ENCODE results near the gene ANO10. TPM values are rescaled to one million over a fixed set of nuclear protein-coding genes. Genes with fewer than 3 reads are reported as not detected.
"Not testable (repeated sequence)": the region's sequence is repeated elsewhere in the genome, so short reads cannot be mapped to it uniquely, and the experiment has no call there.

Gene ANO10
- total and polyA plus RNA-seq, 2 donors (not counting 3 experiments of a cell fraction or from before 2014, with no cell fraction given): 28.4 to 45.8 TPM

DNA sequence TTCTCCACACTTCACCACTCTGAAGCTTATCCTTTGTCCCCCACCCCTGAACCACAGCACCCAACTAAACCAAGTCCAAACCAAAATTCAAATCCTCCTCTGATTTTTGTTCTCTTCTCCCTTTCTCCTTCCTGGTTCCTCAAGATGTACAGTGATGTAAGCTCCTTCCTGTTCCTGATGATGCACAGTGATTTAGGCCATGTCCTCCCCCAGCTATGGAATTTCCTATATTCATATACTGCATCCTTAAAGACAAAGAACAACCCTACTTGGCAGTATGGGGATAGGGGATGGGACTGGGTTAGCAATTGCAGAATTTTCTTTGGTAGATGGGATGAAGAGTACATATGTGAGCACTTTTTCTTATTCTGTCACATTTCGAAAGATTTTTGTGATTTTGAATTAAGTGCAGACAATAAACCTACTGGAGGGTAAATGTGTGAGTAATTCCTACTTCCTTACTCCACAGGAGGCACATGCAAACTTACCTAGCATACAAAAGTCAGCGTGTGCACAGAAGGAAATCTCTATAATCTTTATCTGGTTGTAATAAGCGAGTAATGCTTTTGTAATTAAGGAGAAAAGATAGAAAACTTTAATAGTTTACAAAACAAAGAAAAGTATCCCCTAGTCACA, 125.0 kb downstream of the ANO10 start:
- dilution Hi-C loops (cut with MboI; ENCODE audit: extremely low pct_ligation_motif_present, low sequenced_read_pairs): no loop called here
- peak overlapping the region; percentile 91 for H3K27ac ChIP-seq (ENCODE audit: insufficient read depth, low read depth, low read length)
- no peaks in the 10 kb centered on the region for H3K9me1 ChIP-seq (replicated peaks; ENCODE audit: control insufficient read depth, extremely low read depth, insufficient read depth, low read length)
- intact Hi-C loops (cut with micrococcal nuclease): loop anchor here (1.0 to 5.0 kb wide), 3 partner anchors 78 to 320 kb away; no protein-coding TSS in a partner anchor
- ChIA-PET CTCF (interaction anchor here (1.3 to 1.6 kb wide), 3 partner anchors 65 to 108 kb away, joined by 3 to 6 read pairs (median 4); no protein-coding TSS in a partner anchor), POLR2A (no interaction called here)
- TF ChIP-seq POLR2A (IDR thresholded peaks at IDR 0.05; ENCODE audit: low read depth, low read length) (no peak), EZH2 (IDR thresholded peaks at IDR 0.05; ENCODE audit: borderline replicate concordance, low read depth, low read length, severe bottlenecking) (no peak), GATA2 (IDR thresholded peaks at IDR 0.05; ENCODE audit: insufficient read depth, insufficient read length, low read depth, low read length) (peak; percentile 52), POLR2AphosphoS5 (IDR thresholded peaks at IDR 0.05; ENCODE audit: insufficient read depth, low read depth, low read length) (peak; percentile 59), JUN (IDR thresholded peaks at IDR 0.05; ENCODE audit: borderline replicate concordance, insufficient read depth, insufficient read length, low read depth) (peak; percentile 25), MYC (IDR thresholded peaks at IDR 0.05; ENCODE audit: low read depth, low read length) (no peak), FOS (IDR thresholded peaks at IDR 0.05; ENCODE audit: borderline replicate concordance, insufficient read depth, low read length) (peak; percentile 61), CTCF (IDR thresholded peaks at IDR 0.05; ENCODE audit: extremely low read depth in 1 of 2, insufficient read depth in 1 of 2, low read depth in 1 of 2, low read length in 2 of 2) (no peak), MAX (IDR thresholded peaks at IDR 0.05; ENCODE audit: insufficient read depth, insufficient read length) (no peak)
- DNase-seq (ENCODE audit: low read depth, low spot score) (peak; percentile 52), FAIRE-seq (peak; percentile 73)
- peak overlapping the region; percentile 58 for H3K9ac ChIP-seq (replicated peaks; ENCODE audit: extremely low read depth, insufficient read depth, low read length)
- no peaks in the 10 kb centered on the region for H3K9me3 ChIP-seq (replicated peaks; ENCODE audit: control insufficient read depth, insufficient read depth, low read length)
- no peak overlapping the region for H3K4me3 ChIP-seq (replicated peaks in 1 of 3; ENCODE audit: insufficient read depth in 1 of 3, low read depth in 1 of 3, low read length in 3 of 3)
- H3K27me3 ChIP-seq (ENCODE audit: control insufficient read depth in 2 of 2, insufficient read depth in 2 of 2, low read length in 2 of 2): no peaks in the 10 kb centered on the region
- H3K4me1 ChIP-seq (ENCODE audit: control insufficient read depth, extremely low read depth, insufficient read depth, low read length): peaks cover 48% of the 10 kb centered on the region
- no peak overlapping the region for H2AFZ ChIP-seq (ENCODE audit: low read depth, low read length)
- H3K79me2 ChIP-seq (ENCODE audit: control insufficient read depth, insufficient read depth, low read length): peaks cover 3% of the 10 kb centered on the region
- H4K20me1 ChIP-seq (replicated peaks; ENCODE audit: control insufficient read depth, extremely low read depth, insufficient read depth, low read length): no peaks in the 10 kb centered on the region
- peak overlapping the region; percentile 32 for H3K4me2 ChIP-seq (ENCODE audit: insufficient read depth, low read length)
- H3K36me3 ChIP-seq (ENCODE audit: control insufficient read depth in 2 of 2, extremely low read depth in 1 of 2, insufficient read depth in 2 of 2, low read length in 2 of 2): no peaks in the 10 kb centered on the region
- BruUV-seq (replicated peaks): TSS peak; percentile 93

DNA sequence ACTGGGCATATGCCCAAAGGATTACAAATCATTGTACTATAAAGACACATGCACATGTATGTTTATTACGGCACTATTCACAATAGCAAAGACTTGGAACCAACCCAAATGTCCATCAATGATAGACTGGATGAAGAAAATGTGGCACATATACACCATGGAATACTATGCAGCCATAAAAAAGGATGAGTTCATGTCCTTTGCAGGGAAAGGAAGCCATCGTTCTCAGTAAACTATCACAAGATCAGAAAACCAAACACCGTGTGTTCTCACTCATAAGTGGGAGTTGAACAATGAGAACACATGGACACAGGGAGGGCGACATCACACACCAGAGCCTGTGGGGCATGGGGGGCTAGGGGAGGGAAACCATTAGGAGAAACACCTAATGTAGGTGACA, 128.9 kb downstream of the ANO10 start:
- FAIRE-seq; H3K27ac ChIP-seq (ENCODE audit: insufficient read depth, low read depth, low read length); H3K9me1 ChIP-seq (replicated peaks; ENCODE audit: control insufficient read depth, extremely low read depth, insufficient read depth, low read length); H3K4me2 ChIP-seq (ENCODE audit: insufficient read depth, low read length); H3K9me3 ChIP-seq (replicated peaks; ENCODE audit: control insufficient read depth, insufficient read depth, low read length); CTCF ChIA-PET; H3K4me3 ChIP-seq (replicated peaks in 1 of 3; ENCODE audit: insufficient read depth in 1 of 3, low read depth in 1 of 3, low read length in 3 of 3); H3K36me3 ChIP-seq (ENCODE audit: control insufficient read depth in 2 of 2, extremely low read depth in 1 of 2, insufficient read depth in 2 of 2, low read length in 2 of 2); BruUV-seq (replicated peaks); H3K27me3 ChIP-seq (ENCODE audit: control insufficient read depth in 2 of 2, insufficient read depth in 2 of 2, low read length in 2 of 2); H3K79me2 ChIP-seq (ENCODE audit: control insufficient read depth, insufficient read depth, low read length); POLR2A ChIA-PET; H3K9ac ChIP-seq (replicated peaks; ENCODE audit: extremely low read depth, insufficient read depth, low read length); dilution Hi-C loops (cut with MboI; ENCODE audit: extremely low pct_ligation_motif_present, low sequenced_read_pairs); intact Hi-C loops (cut with micrococcal nuclease); DNase-seq (ENCODE audit: low read depth, low spot score); H4K20me1 ChIP-seq (replicated peaks; ENCODE audit: control insufficient read depth, extremely low read depth, insufficient read depth, low read length); H2AFZ ChIP-seq (ENCODE audit: low read depth, low read length): not testable (repeated sequence)
- H3K4me1 ChIP-seq (ENCODE audit: control insufficient read depth, extremely low read depth, insufficient read depth, low read length): peaks cover 20% of the 10 kb centered on the region

GRCh38 chr3:43491807-43492206, 130.0 kb downstream of the ANO10 start:
- BruUV-seq (replicated peaks); H3K36me3 ChIP-seq (ENCODE audit: control insufficient read depth in 2 of 2, extremely low read depth in 1 of 2, insufficient read depth in 2 of 2, low read length in 2 of 2); intact Hi-C loops (cut with micrococcal nuclease); H3K9me3 ChIP-seq (replicated peaks; ENCODE audit: control insufficient read depth, insufficient read depth, low read length); POLR2A ChIA-PET; H3K4me2 ChIP-seq (ENCODE audit: insufficient read depth, low read length); H3K4me3 ChIP-seq (replicated peaks in 1 of 3; ENCODE audit: insufficient read depth in 1 of 3, low read depth in 1 of 3, low read length in 3 of 3); H3K27ac ChIP-seq (ENCODE audit: insufficient read depth, low read depth, low read length); dilution Hi-C loops (cut with MboI; ENCODE audit: extremely low pct_ligation_motif_present, low sequenced_read_pairs); H4K20me1 ChIP-seq (replicated peaks; ENCODE audit: control insufficient read depth, extremely low read depth, insufficient read depth, low read length); H3K9ac ChIP-seq (replicated peaks; ENCODE audit: extremely low read depth, insufficient read depth, low read length); H3K79me2 ChIP-seq (ENCODE audit: control insufficient read depth, insufficient read depth, low read length); CTCF ChIA-PET; H3K27me3 ChIP-seq (ENCODE audit: control insufficient read depth in 2 of 2, insufficient read depth in 2 of 2, low read length in 2 of 2); H2AFZ ChIP-seq (ENCODE audit: low read depth, low read length); DNase-seq (ENCODE audit: low read depth, low spot score); H3K4me1 ChIP-seq (ENCODE audit: control insufficient read depth, extremely low read depth, insufficient read depth, low read length); H3K9me1 ChIP-seq (replicated peaks; ENCODE audit: control insufficient read depth, extremely low read depth, insufficient read depth, low read length); FAIRE-seq: not testable (repeated sequence)
